GM12891 (cell line): ENCODE measurements around the gene TPK1.
A peak's percentile ranks its signal among the peaks of the same experiment; 100 is the strongest.

Experiments used
- DNase-seq: peaks from one replicate; pipeline ENCODE4 v3.0.0; 2011; ENCODE audit warnings: low spot score; ENCODE audit not compliant: insufficient read length
- FAIRE-seq: peaks from 2 replicates; lab custom pipeline; 2011; peaks lifted over from hg19 to GRCh38; lab: Jason Lieb, UNC
- PAX5 ChIP-seq: IDR thresholded peaks from 2 replicates; pipeline ENCODE4 v1.6.1; 2011; ENCODE audit warnings: low read length, moderate library complexity, mild to moderate bottlenecking; ENCODE audit not compliant: insufficient read depth, severe bottlenecking
- POLR2A ChIP-seq: IDR thresholded peaks from 2 replicates; pipeline ENCODE4 v1.6.1; 2011; ENCODE audit warnings: low read depth, low read length, control low read depth
- POLR2AphosphoS5 ChIP-seq: IDR thresholded peaks from 2 replicates; pipeline ENCODE4 v1.6.1; 2011; ENCODE audit warnings: low read depth, low read length, control low read depth
- POU2F2 ChIP-seq: IDR thresholded peaks from 2 replicates; pipeline ENCODE4 v1.6.1; 2011; ENCODE audit warnings: low read depth, mild to moderate bottlenecking, control low read depth, low read length, moderate library complexity
- SPI1 ChIP-seq: IDR thresholded peaks from 2 replicates; pipeline ENCODE4 v1.6.1; 2011; ENCODE audit warnings: low read depth, low read length, control low read depth
- TAF1 ChIP-seq: IDR thresholded peaks from 2 replicates; pipeline ENCODE4 v1.6.1; 2011; ENCODE audit warnings: low read depth, low read length, control low read depth

The TPK1 gene

DNA sequence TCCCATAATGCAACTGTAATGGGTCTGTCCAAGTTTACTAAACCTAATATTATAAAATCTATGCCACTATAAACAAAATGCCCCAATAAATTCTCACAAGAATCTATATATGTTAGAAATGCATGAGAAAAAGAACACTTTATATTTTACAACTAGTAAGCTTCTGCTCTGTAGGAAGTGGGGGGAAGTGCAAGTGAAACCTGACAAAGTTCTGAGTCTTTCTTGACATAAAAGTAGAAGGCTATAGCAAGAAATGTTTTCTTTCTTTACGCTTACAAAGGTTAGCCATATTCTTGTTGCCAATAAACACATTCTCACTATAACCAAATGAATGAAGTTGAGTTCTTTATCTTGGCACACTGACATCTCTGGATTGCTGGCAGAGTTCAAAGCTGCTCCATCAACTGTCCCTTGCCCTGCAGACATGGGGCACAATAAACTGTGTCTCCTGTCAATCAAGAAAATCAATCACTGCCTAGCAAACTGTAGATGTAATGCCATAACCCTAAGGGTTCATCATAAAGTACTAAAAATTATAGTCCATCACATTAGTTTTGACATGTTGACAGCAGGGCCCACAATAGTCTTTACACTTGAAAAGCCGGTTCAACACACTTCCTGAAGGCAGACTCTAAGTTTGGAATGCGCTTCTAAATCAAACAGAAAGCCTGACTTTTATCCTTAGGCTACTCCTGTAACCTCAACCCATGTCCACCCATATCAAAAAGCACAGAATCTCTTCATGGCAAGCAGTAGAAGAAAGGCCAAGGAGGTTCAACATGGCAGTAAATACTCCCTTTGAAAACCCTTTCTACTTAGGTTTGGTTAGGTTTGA lies 58.6 kb downstream of the TPK1 start:
- peak; percentile 28 for FAIRE-seq
- DNase-seq: no peak
- TF ChIP-seq SPI1 (peak; percentile 55; the same call in 1 of the 2 replicates), PAX5 (no peak)

DNA sequence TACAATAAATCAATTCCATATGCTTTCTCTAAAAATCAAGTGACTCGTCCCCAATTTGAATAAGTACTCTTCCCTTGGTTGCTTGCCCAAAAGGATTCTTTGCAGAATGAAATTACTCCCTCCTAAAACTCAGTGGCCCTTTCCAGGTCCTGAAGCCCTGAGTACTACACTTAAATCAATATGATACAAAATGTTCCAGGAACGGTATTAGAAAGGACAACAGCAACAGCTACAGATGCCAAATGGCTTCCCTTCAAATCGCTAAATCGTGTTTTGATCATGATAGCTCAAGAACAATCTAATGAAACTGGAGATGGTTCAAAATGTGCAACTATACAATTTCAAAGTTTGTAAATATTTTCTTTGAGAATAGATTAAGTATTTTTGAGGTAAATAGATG lies 59.4 kb downstream of the TPK1 start:
- DNase-seq (no peak), FAIRE-seq (no peak)
- no peak for TF ChIP-seq SPI1
- no peak for TF ChIP-seq POU2F2
- no peak for TF ChIP-seq TAF1
- no peak for TF ChIP-seq PAX5
- no peak for TF ChIP-seq POLR2AphosphoS5
- TF ChIP-seq POLR2A: no peak

DNA sequence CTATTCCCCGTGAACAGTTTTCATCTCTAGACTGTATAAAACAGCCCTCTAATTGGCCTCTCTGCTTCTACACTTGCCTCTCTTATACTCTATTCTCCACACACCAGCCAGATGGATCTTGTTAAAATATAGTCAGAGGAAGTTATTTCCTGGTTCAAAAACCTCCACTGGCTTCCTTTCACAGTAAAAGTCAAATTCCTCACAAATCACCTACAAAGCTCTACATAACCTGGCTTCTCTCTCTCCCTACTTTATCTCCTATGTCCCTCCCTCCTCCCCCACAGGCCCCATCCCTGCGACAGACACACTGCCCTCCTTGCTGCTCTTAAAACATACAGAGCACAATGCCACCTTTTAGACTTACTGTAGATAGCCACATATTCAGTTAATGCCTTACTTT lies 60.1 kb downstream of the TPK1 start:
- TF ChIP-seq POLR2AphosphoS5: no peak
- TF ChIP-seq TAF1: no peak
- TF ChIP-seq PAX5: no peak
- no peak for TF ChIP-seq POLR2A
- TF ChIP-seq SPI1: no peak
- no peak for TF ChIP-seq POU2F2

GRCh38 chr7:144771927-144772326 lies 63.9 kb downstream of the TPK1 start:
- no peak for TF ChIP-seq POU2F2
- no peak for TF ChIP-seq TAF1
- TF ChIP-seq POLR2A: no peak
- TF ChIP-seq PAX5: no peak
- TF ChIP-seq POLR2AphosphoS5: no peak
- TF ChIP-seq SPI1: no peak
- FAIRE-seq: no peak
- DNase-seq: no peak

More for the DNA sequence above, 60.1 kb downstream of the TPK1 start:
- FAIRE-seq (no peak), DNase-seq (no peak)

GRCh38 chr7:144771174-144771573 lies 64.7 kb downstream of the TPK1 start:
- DNase-seq (no peak), FAIRE-seq (no peak)
- TF ChIP-seq SPI1 (no peak), PAX5 (no peak), POU2F2 (no peak), POLR2AphosphoS5 (no peak), TAF1 (no peak), POLR2A (no peak)

GRCh38 chr7:144769352-144769751 lies 66.5 kb downstream of the TPK1 start:
- no peak for TF ChIP-seq POU2F2
- TF ChIP-seq POLR2AphosphoS5: no peak
- TF ChIP-seq PAX5: no peak
- no peak for TF ChIP-seq SPI1
- no peak for TF ChIP-seq TAF1
- no peak for TF ChIP-seq POLR2A
- DNase-seq (no peak), FAIRE-seq (no peak)

GRCh38 chr7:144768633-144769032 lies 67.2 kb downstream of the TPK1 start:
- TF ChIP-seq TAF1 (no peak), SPI1 (no peak), POU2F2 (no peak), POLR2A (no peak), POLR2AphosphoS5 (no peak), PAX5 (no peak)
- no peak for FAIRE-seq
- DNase-seq: no peak

GRCh38 chr7:144763291-144763690 lies 72.6 kb downstream of the TPK1 start:
- FAIRE-seq (no peak), DNase-seq (no peak)

DNA sequence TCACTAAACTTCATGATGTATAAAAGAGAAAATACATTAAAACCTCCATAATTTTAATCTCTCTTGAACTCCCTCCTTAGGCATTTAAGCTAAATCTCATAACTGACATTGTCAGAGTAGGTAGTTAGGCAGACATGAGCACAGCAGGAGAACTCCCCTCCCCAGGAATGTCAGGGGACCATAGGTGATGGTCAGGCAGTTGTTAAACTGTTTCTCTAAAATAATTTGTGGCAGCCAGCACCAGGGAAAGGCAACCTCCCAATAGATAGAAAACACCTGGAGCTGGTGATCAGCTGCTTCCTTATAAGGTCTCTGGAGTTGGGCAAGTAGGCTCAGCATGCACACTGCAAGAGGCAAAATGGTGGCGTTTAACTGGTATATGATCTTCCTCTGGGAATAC lies 73.0 kb downstream of the TPK1 start:
- DNase-seq (no peak), FAIRE-seq (no peak)
- TF ChIP-seq TAF1 (no peak), PAX5 (no peak), SPI1 (no peak), POU2F2 (no peak), POLR2AphosphoS5 (no peak), POLR2A (no peak)

More at GRCh38 chr7:144763291-144763690, 72.6 kb downstream of the TPK1 start:
- no peak for TF ChIP-seq PAX5
- no peak for TF ChIP-seq SPI1
- no peak for TF ChIP-seq POLR2A
- no peak for TF ChIP-seq POLR2AphosphoS5
- no peak for TF ChIP-seq TAF1

DNA sequence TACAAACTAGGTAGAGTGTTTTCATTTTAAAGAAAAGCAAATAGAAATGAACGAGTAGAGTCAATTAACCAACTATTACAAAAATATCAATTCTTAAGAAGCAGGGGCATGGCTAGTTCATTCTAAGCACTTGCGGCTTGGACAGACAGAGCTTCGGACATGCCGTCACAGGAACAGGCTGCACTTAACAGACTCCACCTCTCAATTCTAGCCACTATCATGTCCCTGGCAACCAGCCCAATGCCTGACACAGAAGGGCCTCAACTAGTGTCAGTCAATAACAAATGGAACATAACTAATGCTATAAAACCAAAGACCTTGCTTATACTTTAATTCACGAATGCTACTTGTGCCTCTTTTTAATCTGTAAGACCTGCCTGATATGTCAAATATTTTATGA lies 74.4 kb downstream of the TPK1 start:
- DNase-seq (no peak), FAIRE-seq (no peak)
- TF ChIP-seq POU2F2: no peak
- TF ChIP-seq SPI1: no peak
- no peak for TF ChIP-seq POLR2A
- no peak for TF ChIP-seq PAX5
- TF ChIP-seq TAF1: no peak
- no peak for TF ChIP-seq POLR2AphosphoS5
